HepG2 (cell line): Measurements from ENCODE around the gene CAPZB. TPM values are rescaled to one million over a fixed set of nuclear protein-coding genes. Genes with fewer than 3 reads are reported as not detected.

Experiments
- ARNTL ChIP-seq: sonication (generic); formaldehyde crosslinking; IDR thresholded peaks from 2 replicates; pipeline ENCODE4 v1.4.0; 2020; ENCODE audit warnings: mild to moderate bottlenecking, missing genetic modification reagents
- CHCHD3 ChIP-seq: sonication (generic); formaldehyde crosslinking; IDR thresholded peaks from 2 replicates; pipeline ENCODE4 v1.8.0; 2022; ENCODE audit warnings: mild to moderate bottlenecking, missing genetic modification reagents, moderate library complexity
- EEA1 ChIP-seq: sonication (generic); formaldehyde crosslinking; IDR thresholded peaks from 2 replicates; pipeline ENCODE4 v1.5.1; 2020; ENCODE audit warnings: mild to moderate bottlenecking, missing genetic modification reagents, borderline replicate concordance
- FOSL2 ChIP-seq: sonication (generic); formaldehyde crosslinking; IDR thresholded peaks from 2 replicates; pipeline ENCODE4 v1.4.0; 2020; ENCODE audit warnings: missing genetic modification reagents
- HIC2 ChIP-seq: sonication (generic); formaldehyde crosslinking; IDR thresholded peaks from 2 replicates; pipeline ENCODE4 v1.9.0; 2022; ENCODE audit warnings: low read depth, missing genetic modification reagents
- HMG20A ChIP-seq: IDR thresholded peaks from 2 replicates; pipeline ENCODE4 v1.6.1; 2016; ENCODE audit warnings: borderline replicate concordance
- HNRNPL ChIP-seq: fragments of 200-400 bp; formaldehyde crosslinking; IDR thresholded peaks from 2 replicates; pipeline ENCODE4 v1.6.1; 2017; ENCODE audit warnings: mild to moderate bottlenecking, low read depth, low read length
- PRPF4 ChIP-seq: fragments of 200-400 bp; formaldehyde crosslinking; IDR thresholded peaks from 2 replicates; pipeline ENCODE4 v1.6.1; 2016; ENCODE audit warnings: low read length, low read depth; ENCODE audit not compliant: poor library complexity, severe bottlenecking
- RBM22 ChIP-seq: fragments of 200-400 bp; formaldehyde crosslinking; optimal IDR thresholded peaks from 2 replicates; pipeline ENCODE3; 2017; ENCODE audit warnings: mild to moderate bottlenecking, low read length, moderate library complexity
- SP140L ChIP-seq: sonication (generic); formaldehyde crosslinking; IDR thresholded peaks from 2 replicates; pipeline ENCODE4 v1.4.0; 2020; ENCODE audit warnings: missing genetic modification reagents, borderline replicate concordance
- TSC22D2 ChIP-seq: sonication (generic); formaldehyde crosslinking; IDR thresholded peaks from 2 replicates; pipeline ENCODE4 v1.5.1; 2020; ENCODE audit warnings: missing genetic modification reagents, mild to moderate bottlenecking, borderline replicate concordance
- ZNF263 ChIP-seq: sonication (generic); formaldehyde crosslinking; IDR thresholded peaks from 2 replicates; pipeline ENCODE4 v1.4.0; 2020; ENCODE audit warnings: missing genetic modification reagents
- ZNF281 ChIP-seq: sonication (generic); formaldehyde crosslinking; IDR thresholded peaks from 2 replicates; pipeline ENCODE4 v1.4.0; 2020; ENCODE audit warnings: missing genetic modification reagents, borderline replicate concordance
- ZNF747 ChIP-seq: sonication (generic); formaldehyde crosslinking; IDR thresholded peaks from 2 replicates; pipeline ENCODE4 v1.8.1; 2023; ENCODE audit warnings: missing genetic modification reagents, mild to moderate bottlenecking, borderline replicate concordance
- ZNF75D ChIP-seq: sonication (generic); formaldehyde crosslinking; IDR thresholded peaks from 2 replicates; pipeline ENCODE4 v1.8.1; 2023; ENCODE audit warnings: missing genetic modification reagents, mild to moderate bottlenecking, borderline replicate concordance
- ZNF768 ChIP-seq: sonication (generic); formaldehyde crosslinking; IDR thresholded peaks from 2 replicates; pipeline ENCODE4 v1.4.0; 2020; ENCODE audit warnings: missing genetic modification reagents
- ZNF800 ChIP-seq: sonication (generic); formaldehyde crosslinking; IDR thresholded peaks from 2 replicates; pipeline ENCODE4 v1.4.0; 2020; ENCODE audit warnings: missing genetic modification reagents
- polyA plus RNA-seq, 8 experiments: library from polyadenylated mRNA; depleted of rRNA in 3 of 8; stranded (reverse) in 7 of 8; unstranded in 1 of 8; fragments of >200 nt; fragmentation: Illumina TruSeq in 4 of 8; extraction: Trizol in 4 of 8; gene quantifications; 2 replicates each; pipeline versions ENCODE4 v1.2.1 to v1.2.3, GENCODE V29; 2011 to 2016; ENCODE audit warnings: low read depth in 4 of 8, missing spikeins in 1 of 8, mixed read lengths in 1 of 8; ENCODE audit not compliant: insufficient read depth in 1 of 8
- total RNA-seq, 5 experiments: library from RNA; depleted of rRNA; stranded (reverse); fragments of >200 nt; fragmentation: Illumina TruSeq; extraction: Trizol; gene quantifications; 2 replicates each; pipeline ENCODE4 v1.2.3, GENCODE V29; 2016; ENCODE audit warnings: low read depth in 1 of 5
- TF ChIP-seq, protein P1 (sequence below): sonication (generic); formaldehyde crosslinking; IDR thresholded peaks from 2 replicates; pipeline ENCODE4 v1.5.0; 2020; ENCODE audit warnings: mild to moderate bottlenecking, low read depth, missing genetic modification reagents, borderline replicate concordance

CAPZB gene
- total and polyA plus RNA-seq, 2 of the 13 experiments (the other 11 are each of a cell fraction or from before 2014, with no cell fraction given) = 58.9 to 76.9 TPM

- TF ChIP-seq RBM22 (peak; percentile 46), ZNF747 (CRISPR knock-in tag) (no peak), ARNTL (no peak), TSC22D2 (no peak), HMG20A (no peak), EEA1 (CRISPR knock-in tag) (no peak), PRPF4 (no peak), SP140L (no peak), ZNF281 (CRISPR knock-in tag) (no peak), CHCHD3 (CRISPR knock-in tag) (no peak), ZNF75D (CRISPR knock-in tag) (no peak), ZNF768 (CRISPR knock-in tag) (no peak), ZNF800 (no peak), FOSL2 (0 out of 2 replicates have a peak, but pooled peaks have one; percentile 11), HIC2 (no peak), ZNF263 (CRISPR knock-in tag) (no peak; the same call in 1 of the 2 replicates), HNRNPL (peak; percentile 65; the same call in 1 of the 2 replicates)
- TF ChIP-seq, protein P1, sequence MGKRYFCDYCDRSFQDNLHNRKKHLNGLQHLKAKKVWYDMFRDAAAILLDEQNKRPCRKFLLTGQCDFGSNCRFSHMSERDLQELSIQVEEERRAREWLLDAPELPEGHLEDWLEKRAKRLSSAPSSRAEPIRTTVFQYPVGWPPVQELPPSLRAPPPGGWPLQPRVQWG = no peak
These were observed 140.9 kb downstream of the CAPZB start (continued) for GRCh38 chr1:19344372-19344810.
